Activated T-helper 9 cell treated with anti-CD3 and anti-CD28 coated beads, Interleukin-2, amount 50 U/mL, for 16 hours (primary cell): Measurements from ENCODE around the gene KRTAP20-3.

Experiments used
- DNase-seq: peaks from one replicate; pipeline ENCODE4 v3.0.0-alpha.2; 2020; ENCODE audit warnings: low read depth

KRTAP20-3 gene

GRCh38 chr21:30684506-30684905, 41.8 kb downstream of the KRTAP20-3 start:
- DNase-seq = no peak

- DNase-seq = no peak
Observed at GRCh38 chr21:30689822-30690221, 47.2 kb downstream of the KRTAP20-3 start.
